SK-N-SH treated with all-trans-retinoic acid at 6 μM for 48 hours (cell line): Measurements from ENCODE around the gene NAPB.

Experiments
- ATAC-seq: fragments of 200-7000 bp; cut with Tn5 transposase; 3 replicates; pipeline ENCODE4 v1.9.1; 2020; ENCODE audit warnings: mild to moderate bottlenecking, moderate library complexity
- ARNTL ChIP-seq: fragments of 450-650 bp; formaldehyde crosslinking; IDR thresholded peaks from 2 replicates; pipeline ENCODE4 v1.5.0; 2020; ENCODE audit warnings: low read depth, mild to moderate bottlenecking, moderate library complexity, borderline replicate concordance
- BACH2 ChIP-seq: fragments of 250-450 bp; sonication (Bioruptor Pico); IDR thresholded peaks from 2 replicates; pipeline ENCODE4 v1.9.0; 2021; ENCODE audit warnings: mild to moderate bottlenecking, borderline replicate concordance
- CREB5 ChIP-seq: fragments of 250-450 bp; sonication (Bioruptor Pico); IDR thresholded peaks from 2 replicates; pipeline ENCODE4 v1.5.1; 2020; ENCODE audit warnings: low read depth, mild to moderate bottlenecking, moderate library complexity
- CSDC2 ChIP-seq: fragments of 250-450 bp; sonication (Bioruptor Pico); IDR thresholded peaks from 2 replicates; pipeline ENCODE4 v1.5.0; 2020; ENCODE audit warnings: mild to moderate bottlenecking, moderate library complexity
- CSRNP3 ChIP-seq: fragments of 250-450 bp; sonication (Bioruptor Pico); IDR thresholded peaks from 2 replicates; pipeline ENCODE4 v1.5.1; 2021; ENCODE audit warnings: mild to moderate bottlenecking, moderate library complexity
- ESRRG ChIP-seq: fragments of 250-450 bp; sonication (Bioruptor Pico); IDR thresholded peaks from 2 replicates; pipeline ENCODE4 v1.6.1; 2021; ENCODE audit warnings: mild to moderate bottlenecking
- GLIS3 ChIP-seq: fragments of 250-450 bp; sonication (Bioruptor Pico); IDR thresholded peaks from 2 replicates; pipeline ENCODE4 v1.5.0; 2020; ENCODE audit warnings: mild to moderate bottlenecking, moderate library complexity
- ISL1 ChIP-seq: fragments of 250-450 bp; sonication (Bioruptor Pico); IDR thresholded peaks from 2 replicates; pipeline ENCODE4 v2.1.2; 2022; ENCODE audit warnings: mild to moderate bottlenecking, moderate library complexity
- OSR1 ChIP-seq: fragments of 250-450 bp; sonication (Bioruptor Pico); IDR thresholded peaks from 2 replicates; pipeline ENCODE4 v1.8.0; 2022; ENCODE audit warnings: moderate library complexity, mild to moderate bottlenecking, inconsistent platforms
- PATZ1 ChIP-seq: fragments of 250-450 bp; sonication (Bioruptor Pico); IDR thresholded peaks from 2 replicates; pipeline ENCODE4 v1.8.0; 2020; ENCODE audit warnings: mild to moderate bottlenecking, moderate library complexity, borderline replicate concordance
- POU6F1 ChIP-seq: fragments of 250-450 bp; sonication (Bioruptor Pico); IDR thresholded peaks from 2 replicates; pipeline ENCODE4 v1.8.0; 2021; ENCODE audit warnings: low read depth, mild to moderate bottlenecking, moderate library complexity, borderline replicate concordance
- PPARA ChIP-seq: fragments of 250-450 bp; sonication (Bioruptor Pico); IDR thresholded peaks from 2 replicates; pipeline ENCODE4 v1.5.0; 2020; ENCODE audit warnings: mild to moderate bottlenecking, borderline replicate concordance
- TCF4 ChIP-seq: fragments of 250-450 bp; sonication (Bioruptor Pico); IDR thresholded peaks from 2 replicates; pipeline ENCODE4 v1.8.0; 2021; ENCODE audit warnings: mild to moderate bottlenecking, moderate library complexity, borderline replicate concordance
- TOX ChIP-seq: fragments of 250-450 bp; sonication (Bioruptor Pico); IDR thresholded peaks from 2 replicates; pipeline ENCODE4 v1.8.0; 2021; ENCODE audit warnings: mild to moderate bottlenecking, moderate library complexity, borderline replicate concordance
- TSHZ2 ChIP-seq: fragments of 250-450 bp; sonication (Bioruptor Pico); IDR thresholded peaks from 2 replicates; pipeline ENCODE4 v1.5.0; 2020; ENCODE audit warnings: mild to moderate bottlenecking, moderate library complexity
- ZC3H10 ChIP-seq: fragments of 250-450 bp; sonication (Bioruptor Pico); IDR thresholded peaks from 2 replicates; pipeline ENCODE4 v1.5.1; 2021; ENCODE audit warnings: mild to moderate bottlenecking, moderate library complexity
- ZFP30 ChIP-seq: fragments of 450-650 bp; formaldehyde crosslinking; IDR thresholded peaks from 2 replicates; pipeline ENCODE4 v1.5.0; 2022; ENCODE audit warnings: mild to moderate bottlenecking, moderate library complexity
- ZNF565 ChIP-seq: fragments of 450-650 bp; formaldehyde crosslinking; conservative IDR thresholded peaks from 2 replicates; pipeline ENCODE4 v1.5.0; 2020; ENCODE audit warnings: low read depth, mild to moderate bottlenecking, moderate library complexity

Gene NAPB

GRCh38 chr20:23340524-23340923 is 80.8 kb downstream of the NAPB start:
- peak; percentile 94 for ATAC-seq
- no peak for TF ChIP-seq ISL1 (CRISPR knock-in tag)
- no peak for TF ChIP-seq TSHZ2 (CRISPR knock-in tag)
- TF ChIP-seq BACH2 (CRISPR knock-in tag) = no peak
- no peak for TF ChIP-seq ESRRG
- no peak for TF ChIP-seq PPARA
- TF ChIP-seq ARNTL (CRISPR knock-in tag) = no peak
- TF ChIP-seq CSDC2 (CRISPR knock-in tag) = no peak
- no peak for TF ChIP-seq ZNF565
- no peak for TF ChIP-seq CREB5
- no peak for TF ChIP-seq ZC3H10
- no peak for TF ChIP-seq OSR1
- TF ChIP-seq CSRNP3 (CRISPR knock-in tag) = no peak
- no peak for TF ChIP-seq TOX (CRISPR knock-in tag)

- ATAC-seq = peak; percentile 10; the same call in 1 of the 3 replicates
These were observed 81.3 kb downstream of the NAPB start for GRCh38 chr20:23339986-23340385.

GRCh38 chr20:23337312-23337711 is 84.0 kb downstream of the NAPB start:
- TF ChIP-seq CSDC2 (CRISPR knock-in tag) (no peak), TCF4 (CRISPR knock-in tag) (no peak), CSRNP3 (CRISPR knock-in tag) (no peak), ARNTL (CRISPR knock-in tag) (no peak), ISL1 (CRISPR knock-in tag) (no peak)
- no peak for ATAC-seq

More at GRCh38 chr20:23339986-23340385, 81.3 kb downstream of the NAPB start:
- no peak for TF ChIP-seq CREB5
- no peak for TF ChIP-seq CSDC2 (CRISPR knock-in tag)
- TF ChIP-seq OSR1 = no peak
- TF ChIP-seq ARNTL (CRISPR knock-in tag) = no peak

GRCh38 chr20:23336476-23336875 is 84.8 kb downstream of the NAPB start:
- ATAC-seq = peak; percentile 56
- TF ChIP-seq CSDC2 (CRISPR knock-in tag) (no peak), GLIS3 (CRISPR knock-in tag) (no peak), POU6F1 (CRISPR knock-in tag) (no peak), BACH2 (CRISPR knock-in tag) (no peak), TOX (CRISPR knock-in tag) (no peak), ZC3H10 (no peak), CSRNP3 (CRISPR knock-in tag) (no peak), ISL1 (CRISPR knock-in tag) (no peak), ESRRG (no peak), PPARA (no peak), PATZ1 (CRISPR knock-in tag) (no peak), ZFP30 (CRISPR knock-in tag) (no peak), OSR1 (no peak), ARNTL (CRISPR knock-in tag) (no peak)
